ENCODE data around the gene UBE2F. TPM values are rescaled to one million over a fixed set of nuclear protein-coding genes. Genes with fewer than 3 reads are reported as not detected.
"Not testable (repeated sequence)": the region's sequence is repeated elsewhere in the genome, so short reads cannot be mapped to it uniquely, and the experiment has no call there.

Gene UBE2F
- total and polyA plus RNA-seq, 2 of the 13 experiments (the other 11 are each of a cell fraction or from before 2014, with no cell fraction given), result 35.4 to 73.1 TPM

- H3K36me3 ChIP-seq (replicated peaks in 1 of 2; ENCODE audit: control insufficient read depth in 1 of 2, insufficient read depth in 2 of 2, low read length in 2 of 2), result peaks cover 17 to 53% of the 10 kb centered on the region in 2 experiments
- H4K20me1 ChIP-seq (ENCODE audit: insufficient read depth, low read length); in situ Hi-C loops (cut with HindIII; ENCODE audit: extremely low pct_ligation_motif_present, low pct_unique_long_range_greater_than_20kb); FAIRE-seq; DNase-seq (ENCODE audit: low spot score); CTCF ChIA-PET (ENCODE audit: low intra/inter-chr PET ratio, low total read pairs); BruUV-seq (replicated peaks); H2AFZ ChIP-seq (ENCODE audit: low read length); POLR2A ChIA-PET; H3K9ac ChIP-seq (ENCODE audit: insufficient read depth, low read depth, low read length); H3K9me3 ChIP-seq (ENCODE audit: low read length); H3K27me3 ChIP-seq (ENCODE audit: control insufficient read depth in 1 of 2, insufficient read depth in 2 of 2, low read length in 2 of 2); H3K4me3 ChIP-seq (replicated peaks in 1 of 3; ENCODE audit: insufficient read depth in 1 of 3, low read depth in 2 of 3, low read length in 3 of 3); H3K27ac ChIP-seq (ENCODE audit: extremely low read length, insufficient read depth, low read length); ATAC-seq; H3K4me2 ChIP-seq (ENCODE audit: low read depth, low read length): not testable (repeated sequence)
- 94% methylated on average over 7 of the region's 7 CpGs for WGBS (ENCODE audit: low lambda C conversion rate)
- 0 out of 2 replicates have a peak, but pooled peaks have one; percentile 44 for TF ChIP-seq ZNF431 (CRISPR knock-in tag; IDR thresholded peaks at IDR 0.05; ENCODE audit: borderline replicate concordance, low read depth)
- intact Hi-C loops (cut with micrococcal nuclease; ENCODE audit: unreplicated experiment), result loop anchor here (10.0 kb wide), 1 partner anchor 378 kb away; no protein-coding TSS in a partner anchor
- H3K79me2 ChIP-seq (ENCODE audit: insufficient read depth, low read length), result peaks cover 21% of the 10 kb centered on the region
- peaks cover 37% of the 10 kb centered on the region for H3K4me1 ChIP-seq (ENCODE audit: insufficient read depth, low read length)
Observed at GRCh38 chr2:238066718-238067117, 99.9 kb downstream of the UBE2F start.

GRCh38 chr2:238067939-238068338 is 101.1 kb downstream of the UBE2F start:
- no peak overlapping the region for H3K27ac ChIP-seq (ENCODE audit: extremely low read length, insufficient read depth, low read length)
- H4K20me1 ChIP-seq (ENCODE audit: insufficient read depth, low read length), result no peaks in the 10 kb centered on the region
- no peak for FAIRE-seq
- ChIA-PET POLR2A (no interaction called here), CTCF (ENCODE audit: low intra/inter-chr PET ratio, low total read pairs) (no interaction called here)
- no peaks in the 10 kb centered on the region for H3K9me3 ChIP-seq (ENCODE audit: low read length)
- H3K4me1 ChIP-seq (ENCODE audit: insufficient read depth, low read length), result peaks cover 24% of the 10 kb centered on the region
- no peak for DNase-seq (ENCODE audit: low spot score)
- no peak overlapping the region for H3K4me3 ChIP-seq (replicated peaks in 1 of 3; ENCODE audit: insufficient read depth in 1 of 3, low read depth in 2 of 3, low read length in 3 of 3)
- ATAC-seq, result no peak
- WGBS (ENCODE audit: low lambda C conversion rate), result 98% methylated on average over 7 of the region's 7 CpGs
- H2AFZ ChIP-seq (ENCODE audit: low read length), result no peak overlapping the region
- peaks cover 18 to 65% of the 10 kb centered on the region in 2 experiments for H3K36me3 ChIP-seq (replicated peaks in 1 of 2; ENCODE audit: control insufficient read depth in 1 of 2, insufficient read depth in 2 of 2, low read length in 2 of 2)
- H3K79me2 ChIP-seq (ENCODE audit: insufficient read depth, low read length), result peaks cover 9% of the 10 kb centered on the region
- intact Hi-C loops (cut with micrococcal nuclease; ENCODE audit: unreplicated experiment) (loop anchor here (10.0 kb wide), 1 partner anchor 377 kb away; no protein-coding TSS in a partner anchor), in situ Hi-C loops (cut with HindIII; ENCODE audit: extremely low pct_ligation_motif_present, low pct_unique_long_range_greater_than_20kb) (no loop called here)
- BruUV-seq (replicated peaks), result no TSS peak
- H3K4me2 ChIP-seq (ENCODE audit: low read depth, low read length), result no peak overlapping the region
- no peak overlapping the region for H3K9ac ChIP-seq (ENCODE audit: insufficient read depth, low read depth, low read length)
- H3K27me3 ChIP-seq (ENCODE audit: control insufficient read depth in 1 of 2, insufficient read depth in 2 of 2, low read length in 2 of 2), result no peaks in the 10 kb centered on the region
- TF ChIP-seq, protein P1, sequence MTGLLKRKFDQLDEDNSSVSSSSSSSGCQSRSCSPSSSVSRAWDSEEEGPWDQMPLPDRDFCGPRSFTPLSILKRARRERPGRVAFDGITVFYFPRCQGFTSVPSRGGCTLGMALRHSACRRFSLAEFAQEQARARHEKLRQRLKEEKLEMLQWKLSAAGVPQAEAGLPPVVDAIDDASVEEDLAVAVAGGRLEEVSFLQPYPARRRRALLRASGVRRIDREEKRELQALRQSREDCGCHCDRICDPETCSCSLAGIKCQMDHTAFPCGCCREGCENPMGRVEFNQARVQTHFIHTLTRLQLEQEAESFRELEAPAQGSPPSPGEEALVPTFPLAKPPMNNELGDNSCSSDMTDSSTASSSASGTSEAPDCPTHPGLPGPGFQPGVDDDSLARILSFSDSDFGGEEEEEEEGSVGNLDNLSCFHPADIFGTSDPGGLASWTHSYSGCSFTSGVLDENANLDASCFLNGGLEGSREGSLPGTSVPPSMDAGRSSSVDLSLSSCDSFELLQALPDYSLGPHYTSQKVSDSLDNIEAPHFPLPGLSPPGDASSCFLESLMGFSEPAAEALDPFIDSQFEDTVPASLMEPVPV (CRISPR knock-in tag; IDR thresholded peaks at IDR 0.05), result no peak
- TF ChIP-seq CREB1 (IDR thresholded peaks at IDR 0.05), result no peak
- TF ChIP-seq CREB1 (CRISPR knock-in tag; IDR thresholded peaks at IDR 0.05), result no peak
- no peak for TF ChIP-seq FIP1L1 (IDR thresholded peaks at IDR 0.05; ENCODE audit: borderline replicate concordance, insufficient read depth, low read depth, low read length)
- TF ChIP-seq ZNF576 (CRISPR knock-in tag; IDR thresholded peaks at IDR 0.05), result no peak
- no peak for TF ChIP-seq HIC2 (CRISPR knock-in tag; IDR thresholded peaks at IDR 0.05; ENCODE audit: low read depth)
- TF ChIP-seq ZNF678 (CRISPR knock-in tag; IDR thresholded peaks at IDR 0.05), result no peak
- TF ChIP-seq NFYC (CRISPR knock-in tag; IDR thresholded peaks at IDR 0.05), result no peak
- no peak for TF ChIP-seq HNRNPK (IDR thresholded peaks at IDR 0.05; ENCODE audit: low read depth, low read length, poor library complexity, severe bottlenecking)
- no peak for TF ChIP-seq NFKB2 (CRISPR knock-in tag; IDR thresholded peaks at IDR 0.05; ENCODE audit: borderline replicate concordance)
